ENCODE results near the gene MPC1.
"Not testable (repeated sequence)": the region's sequence is repeated elsewhere in the genome, so short reads cannot be mapped to it uniquely, and the experiment has no call there.

DNA sequence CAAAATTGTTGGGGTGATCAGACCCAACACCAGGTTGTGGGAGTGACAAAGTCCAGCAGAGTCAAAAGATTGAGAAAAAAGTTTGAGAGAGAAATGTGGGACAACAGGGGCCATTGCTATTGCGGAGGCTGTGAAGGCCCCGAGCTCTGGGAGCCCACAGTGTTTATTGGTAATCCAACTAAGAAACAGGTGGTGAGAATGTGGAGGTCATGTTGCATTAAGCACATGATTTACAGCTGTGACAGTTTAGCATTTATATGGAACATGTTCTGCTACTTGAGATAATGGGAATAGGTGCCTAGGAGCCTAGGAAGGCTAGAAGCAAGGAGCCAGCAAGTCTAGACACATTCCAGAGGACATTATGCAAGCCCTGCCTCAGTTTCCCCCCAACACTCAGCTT lies 37.8 kb downstream of the MPC1 start:
- TF ChIP-seq, protein P1, sequence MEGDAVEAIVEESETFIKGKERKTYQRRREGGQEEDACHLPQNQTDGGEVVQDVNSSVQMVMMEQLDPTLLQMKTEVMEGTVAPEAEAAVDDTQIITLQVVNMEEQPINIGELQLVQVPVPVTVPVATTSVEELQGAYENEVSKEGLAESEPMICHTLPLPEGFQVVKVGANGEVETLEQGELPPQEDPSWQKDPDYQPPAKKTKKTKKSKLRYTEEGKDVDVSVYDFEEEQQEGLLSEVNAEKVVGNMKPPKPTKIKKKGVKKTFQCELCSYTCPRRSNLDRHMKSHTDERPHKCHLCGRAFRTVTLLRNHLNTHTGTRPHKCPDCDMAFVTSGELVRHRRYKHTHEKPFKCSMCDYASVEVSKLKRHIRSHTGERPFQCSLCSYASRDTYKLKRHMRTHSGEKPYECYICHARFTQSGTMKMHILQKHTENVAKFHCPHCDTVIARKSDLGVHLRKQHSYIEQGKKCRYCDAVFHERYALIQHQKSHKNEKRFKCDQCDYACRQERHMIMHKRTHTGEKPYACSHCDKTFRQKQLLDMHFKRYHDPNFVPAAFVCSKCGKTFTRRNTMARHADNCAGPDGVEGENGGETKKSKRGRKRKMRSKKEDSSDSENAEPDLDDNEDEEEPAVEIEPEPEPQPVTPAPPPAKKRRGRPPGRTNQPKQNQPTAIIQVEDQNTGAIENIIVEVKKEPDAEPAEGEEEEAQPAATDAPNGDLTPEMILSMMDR (IDR thresholded peaks at IDR 0.05; ENCODE audit: low read length): not testable (repeated sequence)
- not testable (repeated sequence) for TF ChIP-seq EZH2 (optimal IDR thresholded peaks at IDR 0.05; ENCODE audit: low read depth, low read length)
